Endometrium (tissue), 2 donors: ENCODE measurements around the gene GRIP2.

Experiments used
- FAIRE-seq: peaks from 2 replicates; lab custom pipeline; 2012; peaks lifted over from hg19 to GRCh38; lab: Jason Lieb, UNC
- donor health status: control.
- donor health status: control.

GRIP2 gene

DNA sequence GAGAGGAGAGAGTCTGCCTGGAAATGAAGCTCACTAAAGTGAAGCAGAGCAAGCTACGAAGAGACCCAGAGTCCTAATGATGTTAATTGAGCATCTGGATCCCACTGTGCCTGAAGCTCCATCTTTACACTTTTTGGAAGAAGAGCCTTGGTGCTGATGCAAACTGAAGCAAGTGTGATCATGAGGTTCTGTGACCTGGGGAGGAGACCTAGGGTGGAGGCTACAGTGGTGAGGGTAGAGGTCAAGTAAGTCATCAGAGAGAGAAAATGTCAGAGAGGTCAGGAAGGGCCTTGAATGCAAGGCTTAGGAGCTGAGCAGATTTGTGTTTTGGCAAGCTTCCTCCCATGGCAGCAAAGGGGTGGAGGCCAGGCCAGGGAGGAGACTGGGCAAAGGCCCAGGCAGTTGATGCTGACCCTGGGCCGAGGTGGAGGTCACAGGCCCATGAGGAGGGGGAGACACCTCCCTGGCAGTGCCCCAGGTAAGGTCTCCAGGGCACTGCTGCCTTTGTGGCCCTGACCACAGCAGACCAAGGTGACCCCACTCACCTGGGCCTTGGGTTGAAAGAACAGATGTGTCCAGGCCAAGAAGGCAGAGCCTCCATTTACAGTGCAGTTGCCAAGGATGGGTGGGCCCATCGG, 1.6 kb downstream of the GRIP2 start:
- FAIRE-seq, result no peak

DNA sequence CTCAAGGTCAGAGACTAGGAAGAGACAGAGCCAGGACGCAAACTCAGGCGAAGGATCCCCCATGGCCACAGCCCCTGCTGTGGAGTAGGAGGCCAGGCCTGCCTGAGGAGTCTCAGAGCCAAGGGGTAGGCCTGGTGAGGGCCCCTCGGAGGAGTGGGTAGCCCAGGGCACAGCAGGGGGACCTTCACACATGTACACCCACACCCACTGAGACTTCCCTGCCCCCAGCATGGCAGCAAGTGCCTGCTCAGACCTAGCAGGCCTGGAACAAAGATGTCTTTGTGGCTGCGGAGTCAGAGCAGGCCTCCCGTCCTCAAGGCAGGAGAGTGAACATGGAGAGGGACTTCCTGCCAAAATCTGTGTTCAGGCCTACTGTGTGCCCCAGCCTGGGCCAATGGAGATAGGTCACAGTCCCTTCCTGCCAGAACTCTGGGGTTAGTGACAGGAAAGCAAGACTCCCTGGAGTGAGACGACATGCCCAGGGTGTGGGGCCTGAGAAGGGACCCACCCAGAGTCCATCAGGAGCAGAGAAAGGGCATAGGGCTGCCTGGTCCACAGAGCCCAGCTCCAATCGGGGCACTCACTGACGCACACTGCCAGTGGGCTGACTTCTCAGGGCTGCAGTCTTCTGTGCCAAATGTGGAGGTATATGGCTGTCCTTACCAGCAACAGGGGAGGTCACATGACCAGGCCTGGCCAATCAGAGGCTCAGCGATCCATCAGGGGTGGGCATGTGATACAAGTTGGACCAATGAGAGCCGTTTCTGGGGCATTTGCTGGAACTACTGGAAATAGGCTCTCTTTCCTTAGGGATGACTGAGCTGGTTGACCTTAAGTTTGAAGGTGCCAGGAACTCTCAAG, 2.3 kb downstream of the GRIP2 start:
- no peak for FAIRE-seq

- no peak for FAIRE-seq
Observed at GRCh38 chr3:14536837-14537589, 3.1 kb downstream of the GRIP2 start.

DNA sequence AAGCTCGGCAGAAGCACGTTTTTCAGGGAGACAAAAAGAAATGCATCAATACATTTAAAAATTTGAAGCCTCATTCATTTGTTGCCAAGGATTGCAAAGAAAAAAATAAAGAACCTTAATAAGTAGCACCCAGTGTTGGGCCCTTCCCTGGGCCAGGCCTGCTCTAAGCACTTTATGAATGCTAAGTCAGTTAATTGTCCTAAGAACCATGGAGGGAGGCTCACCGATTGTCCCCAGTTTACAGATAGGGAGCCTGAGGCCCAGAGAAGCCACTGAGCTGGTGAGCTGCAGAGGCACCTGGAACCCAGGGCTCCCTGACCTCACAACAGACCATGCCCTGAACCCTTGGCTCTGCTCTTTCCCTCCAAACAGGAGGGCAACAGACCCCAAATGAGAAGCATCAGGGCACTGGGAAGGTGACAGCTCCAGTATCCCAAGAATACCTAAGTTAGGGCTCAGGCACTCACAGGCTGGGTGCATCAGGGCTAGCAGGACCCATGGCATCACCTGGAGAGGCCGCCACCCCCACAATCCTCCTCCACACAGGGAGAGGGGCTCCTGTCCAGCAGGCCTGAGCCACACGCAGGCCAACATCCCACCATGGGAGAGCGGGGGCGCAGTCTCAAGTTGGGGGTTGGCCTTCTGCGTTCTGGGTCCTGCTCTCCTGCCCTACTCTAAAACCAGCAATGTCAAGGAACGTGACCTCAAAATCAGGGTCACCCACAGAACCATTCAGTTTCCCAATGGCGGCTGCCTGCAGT, 3.9 kb downstream of the GRIP2 start:
- FAIRE-seq, result no peak

- FAIRE-seq, result no peak
Observed at GRCh38 chr3:14535616-14536015, 4.5 kb downstream of the GRIP2 start.

GRCh38 chr3:14534516-14535191, 5.5 kb downstream of the GRIP2 start:
- FAIRE-seq, result no peak

GRCh38 chr3:14533457-14533958, 6.6 kb downstream of the GRIP2 start:
- FAIRE-seq, result no peak

DNA sequence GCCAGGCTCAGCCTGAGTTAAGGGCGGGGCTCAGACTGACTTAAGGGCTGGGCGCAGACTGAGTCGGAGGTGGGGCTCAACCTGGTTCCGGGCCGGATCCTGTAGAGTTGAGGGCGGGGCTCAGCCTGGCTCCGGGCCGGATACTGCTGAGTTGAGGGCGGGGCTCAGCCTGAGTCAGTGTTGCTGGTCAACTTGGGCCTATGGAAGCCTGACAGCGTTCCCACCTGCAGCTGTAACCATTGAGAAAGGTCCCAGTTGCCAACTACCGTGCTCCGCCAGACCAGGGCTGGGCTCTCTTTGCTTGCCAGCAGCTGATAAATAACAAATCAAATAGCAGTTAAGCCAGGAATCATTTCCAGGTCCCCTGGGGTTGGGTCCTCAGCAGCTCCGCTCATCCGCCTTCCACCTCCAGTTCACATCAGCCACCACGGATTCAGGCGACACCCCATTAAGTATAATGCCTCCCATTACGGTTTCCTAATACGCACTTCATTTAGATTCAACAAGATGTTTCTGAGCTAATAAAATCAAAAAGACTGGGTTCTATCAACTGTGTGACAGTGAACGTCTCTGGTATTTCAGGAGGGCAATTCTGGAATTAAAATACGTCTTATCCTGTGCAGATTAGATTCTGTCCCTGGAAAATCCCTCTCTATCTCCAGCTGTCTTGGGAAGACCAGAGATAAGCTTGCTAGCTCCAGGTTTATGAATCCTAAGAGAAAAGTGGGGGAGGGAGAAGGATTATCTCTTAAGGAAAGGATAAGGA, 7.3 kb downstream of the GRIP2 start:
- no peak for FAIRE-seq

DNA sequence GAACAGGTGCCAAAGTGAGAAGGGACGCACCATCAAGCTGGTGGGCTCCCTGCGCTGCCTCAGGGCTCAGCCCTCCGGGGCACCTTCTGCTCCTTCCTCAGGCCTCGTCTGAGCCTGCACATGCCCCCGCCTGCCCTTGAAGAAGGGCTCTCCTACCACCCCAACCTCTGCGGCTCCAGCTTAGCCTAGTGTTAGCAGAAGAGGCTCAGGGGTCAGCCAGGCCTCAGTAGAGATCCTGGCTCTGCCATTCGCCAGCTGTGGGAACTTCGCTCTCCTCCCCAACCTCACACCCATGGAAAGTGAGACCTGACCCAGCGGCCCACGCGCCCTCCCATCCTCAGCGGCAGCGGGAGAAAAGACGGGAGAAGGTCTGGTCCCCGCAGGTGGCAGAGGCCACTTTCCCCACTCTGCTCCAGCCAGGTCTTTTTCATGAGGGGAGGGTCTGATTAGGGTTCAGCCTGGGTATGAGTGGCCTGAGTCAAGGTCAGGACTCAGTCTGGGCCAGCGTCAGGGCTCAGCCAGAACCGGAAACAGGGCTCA, 8.2 kb downstream of the GRIP2 start:
- FAIRE-seq, result no peak

GRCh38 chr3:14528081-14528480, 12.1 kb downstream of the GRIP2 start:
- FAIRE-seq, result no peak

DNA sequence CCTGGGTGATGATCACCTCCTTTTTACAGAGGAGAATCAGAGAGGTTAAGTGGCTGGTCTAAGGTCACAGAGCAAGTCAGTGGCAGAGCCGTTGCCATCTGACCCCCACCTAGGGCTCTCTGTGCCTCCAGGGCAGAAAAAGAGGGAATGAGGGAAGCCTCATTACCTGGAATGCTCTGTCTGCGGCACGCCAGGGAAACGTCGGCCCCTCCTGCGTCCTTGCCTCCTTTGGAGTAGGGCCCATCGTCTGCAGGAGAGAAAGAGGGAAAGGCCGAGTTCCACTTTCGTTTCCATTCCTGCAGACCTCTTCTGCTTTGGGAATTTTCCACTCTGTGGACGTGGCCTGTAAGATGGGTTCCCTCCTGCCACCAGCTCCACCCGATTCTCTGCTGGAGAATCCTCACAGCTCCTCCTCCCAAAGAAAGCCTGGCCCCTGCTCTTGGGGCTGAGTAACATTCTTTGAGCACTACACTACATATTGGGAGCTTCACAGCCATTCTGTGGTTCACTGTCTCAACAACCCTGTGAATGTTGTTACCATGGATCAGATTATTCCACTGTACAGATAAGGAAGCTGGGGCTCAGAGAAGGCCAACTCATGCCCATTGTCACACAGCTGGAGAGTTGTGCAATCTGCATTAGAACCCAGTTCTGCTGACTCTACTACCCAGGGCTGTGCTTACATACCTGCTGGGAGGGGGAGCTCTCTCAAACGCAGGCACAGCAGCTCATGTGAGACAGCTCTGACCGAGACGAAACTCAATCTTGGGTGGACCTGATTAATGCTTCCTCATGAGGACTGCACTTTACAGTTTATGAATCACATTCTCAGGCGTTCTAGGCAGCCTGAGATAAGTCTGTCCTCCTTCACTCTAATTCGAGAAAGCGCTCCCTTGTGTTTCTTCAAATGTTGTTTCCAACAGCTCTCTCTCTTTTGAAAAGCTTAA, 14.2 kb downstream of the GRIP2 start:
- no peak for FAIRE-seq

- no peak for FAIRE-seq
Observed at GRCh38 chr3:14524920-14525660, 15.1 kb downstream of the GRIP2 start.

DNA sequence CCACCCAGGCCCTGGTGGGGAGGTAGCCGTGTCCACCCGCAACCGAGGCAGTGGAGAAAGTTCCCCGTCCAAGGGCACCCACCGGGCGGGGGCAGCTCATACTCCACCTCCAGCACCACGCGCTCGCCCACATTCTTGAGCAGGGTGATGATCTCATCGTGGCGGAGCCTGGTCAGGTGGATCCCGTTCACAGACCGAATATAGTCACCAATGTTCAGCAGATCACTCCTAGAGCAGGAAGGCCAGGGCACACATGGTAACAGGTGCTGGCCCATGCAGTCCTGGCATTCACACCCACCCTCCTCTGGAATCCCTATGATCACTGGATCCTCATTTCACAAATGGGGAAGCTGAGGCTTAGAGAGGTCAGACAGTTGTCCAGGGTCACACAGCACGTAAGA, 15.8 kb downstream of the GRIP2 start:
- FAIRE-seq, result no peak

- FAIRE-seq, result no peak
Observed at GRCh38 chr3:14523792-14524191, 16.4 kb downstream of the GRIP2 start.

DNA sequence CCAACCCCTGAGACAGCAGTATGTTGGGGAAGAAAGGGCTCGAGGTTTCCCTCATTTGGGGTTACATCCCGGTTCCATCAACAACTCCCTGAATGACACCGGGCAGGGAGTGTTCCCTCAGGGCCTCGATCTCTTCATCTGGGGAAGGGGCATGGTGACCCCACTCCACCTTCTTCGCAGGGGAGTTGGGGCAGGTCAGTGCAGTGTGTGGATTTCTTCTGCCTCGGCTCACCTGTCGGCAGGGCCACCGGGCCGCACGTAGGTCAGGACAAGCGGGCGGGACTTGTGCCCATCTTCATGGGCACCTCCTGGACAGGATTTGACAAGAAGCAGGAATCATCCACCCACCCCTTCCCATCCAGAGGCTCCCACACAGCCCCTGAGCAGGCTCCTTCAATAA, 17.4 kb downstream of the GRIP2 start:
- no peak for FAIRE-seq

DNA sequence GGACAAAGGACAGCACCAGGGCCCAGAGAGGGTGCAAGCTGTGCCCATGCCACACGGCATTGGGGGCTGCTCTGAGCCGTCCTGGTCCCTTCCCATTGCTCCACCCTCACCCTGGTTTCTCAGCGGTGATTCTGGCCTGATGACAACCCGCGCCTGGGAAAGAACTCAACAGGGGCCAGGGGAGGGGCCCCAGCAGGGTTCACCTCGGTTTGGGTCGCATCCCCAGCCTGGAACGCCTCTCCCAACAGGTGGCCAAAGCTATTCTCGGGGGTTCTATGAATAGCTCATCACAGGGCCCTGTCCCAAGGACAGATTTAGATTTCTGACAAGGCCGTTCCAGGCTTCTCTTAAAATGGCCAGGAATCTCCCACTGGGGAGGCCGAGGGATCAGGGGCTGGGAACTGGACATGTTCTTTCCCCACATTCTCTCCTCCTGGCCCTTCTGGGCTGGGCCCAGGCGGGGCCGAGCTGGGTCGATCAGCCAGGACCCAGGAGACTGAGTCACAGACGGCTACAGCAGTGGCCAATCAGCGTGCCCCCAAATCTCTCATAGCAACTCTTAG, 17.9 kb downstream of the GRIP2 start:
- FAIRE-seq, result no peak

- no peak for FAIRE-seq
Observed at GRCh38 chr3:14521611-14522010, 18.5 kb downstream of the GRIP2 start.

- no peak for FAIRE-seq
Observed at GRCh38 chr3:14520967-14521366, 19.2 kb downstream of the GRIP2 start.
